ENCODE measurements around the gene RILP. TPM values are rescaled to one million over a fixed set of nuclear protein-coding genes. Genes with fewer than 3 reads are reported as not detected.

Gene RILP
- total and polyA plus RNA-seq, 2 of the 4 experiments (the other 2 are of a cell fraction) = 3.9 to 6.0 TPM

- Histone ChIP-seq H2BK15ac (ENCODE audit: low read depth, low read length) (no peak overlapping the region), H2BK120ac (ENCODE audit: low read depth, low read length) (no peak overlapping the region), H3K4me3 (ENCODE audit: insufficient read depth, low read depth, low read length) (no peak overlapping the region), H2BK20ac (ENCODE audit: low read depth, low read length) (no peak overlapping the region), H3K27me3 (ENCODE audit: control insufficient read depth, insufficient read depth, low read length) (no peaks in the 10 kb centered on the region; the same call in 1 of the 2 replicates), H4K20me1 (ENCODE audit: insufficient read depth, low read length) (0 out of 2 replicates have a peak, but pooled peaks cover 3% of the 10 kb centered on the region), H3K4ac (ENCODE audit: low read depth, low read length) (no peak overlapping the region), H4K91ac (ENCODE audit: insufficient read depth, low read depth, low read length) (no peak overlapping the region), H3K56ac (ENCODE audit: extremely low read depth, insufficient read depth, low read length) (no peak overlapping the region), H3K4me1 (ENCODE audit: control insufficient read depth, insufficient read depth, low read length) (peaks cover 14% of the 10 kb centered on the region), H3K9me3 (ENCODE audit: control insufficient read depth, insufficient read depth, low read length) (no peaks in the 10 kb centered on the region), H3K36me3 (ENCODE audit: control insufficient read depth, insufficient read depth, low read length) (no peaks in the 10 kb centered on the region), H3K4me2 (ENCODE audit: low read depth, low read length) (no peak overlapping the region), H3K23ac (ENCODE audit: low read depth, low read length) (no peak overlapping the region), H3K9ac (ENCODE audit: low read depth, low read length) (no peak overlapping the region), H3K27ac (ENCODE audit: insufficient read depth, low read length) (no peak overlapping the region), H3K18ac (ENCODE audit: low read depth, low read length) (no peak overlapping the region), H3K79me1 (ENCODE audit: low read depth in 1 of 2, low read length in 2 of 2) (no peaks in the 10 kb centered on the region), H4K5ac (ENCODE audit: low read depth, low read length) (no peak overlapping the region), H3K9me1 (ENCODE audit: insufficient read depth, low read length) (0 out of 2 replicates have a peak, but pooled peaks cover 6% of the 10 kb centered on the region), H2BK5ac (ENCODE audit: low read depth, low read length, poor library complexity, severe bottlenecking) (no peak overlapping the region), H2AFZ (replicated peaks; ENCODE audit: low read length, poor library complexity) (peak overlapping the region; percentile 33), H2AK5ac (ENCODE audit: low read depth, low read length) (no peak overlapping the region), H4K8ac (ENCODE audit: low read depth in 2 of 2, low read length in 2 of 2) (no peak overlapping the region), H2AK9ac (replicated peaks; ENCODE audit: low read depth, low read length, poor library complexity) (no peak overlapping the region), H3K14ac (replicated peaks; ENCODE audit: low read depth, low read length) (no peak overlapping the region)
- WGBS, 2 experiments (ENCODE audit: extremely low coverage in 2 of 2, insufficient read length in 1 of 2) = 82% methylated on average over 6 of the region's 12 CpGs; no CpG with 5 or more reads in 1 of the 2 experiments
- intact Hi-C loops (cut with micrococcal nuclease) = no loop called here
- no peak for DNase-seq
- ChIA-PET CTCF (no interaction called here), POLR2A (ENCODE audit: unreplicated experiment) (no interaction called here)
- BruUV-seq (replicated peaks) = no TSS peak
- in situ Hi-C loops (cut with MboI; ENCODE audit: low sequenced_read_pairs) = no loop called here
- ATAC-seq (ENCODE audit: low read depth) = no peak
- dilution Hi-C loops (cut with HindIII; ENCODE audit: low sequenced_read_pairs, unreplicated experiment) = no loop called here
- no peak for TF ChIP-seq ELK1 (IDR thresholded peaks at IDR 0.05; ENCODE audit: borderline replicate concordance, low read depth, low read length)
- no peak for TF ChIP-seq RAD21 (IDR thresholded peaks at IDR 0.05; ENCODE audit: low read length)
- no peak for TF ChIP-seq RCOR1 (IDR thresholded peaks at IDR 0.05; ENCODE audit: insufficient replicate concordance, low read length)
- TF ChIP-seq CTCF (conservative IDR thresholded peaks at IDR 0.05; ENCODE audit: low read depth, low read length) = no peak
- TF ChIP-seq FOS (IDR thresholded peaks at IDR 0.05; ENCODE audit: low read depth, low read length) = no peak
- TF ChIP-seq SMC3 (IDR thresholded peaks at IDR 0.05; ENCODE audit: low read depth, low read length) = no peak
These were observed 8.6 kb downstream of the RILP start for GRCh38 chr17:1641065-1641403.

Measured in IMR-90 (cell line).